H1 (cell line): ENCODE data around the gene GALK1. TPM values are rescaled to one million over a fixed set of nuclear protein-coding genes. Genes with fewer than 3 reads are reported as not detected.

Experiments
- EGR1 ChIP-seq: IDR thresholded peaks from 2 replicates; pipeline ENCODE4 v1.6.1; 2011; ENCODE audit warnings: low read depth, low read length, borderline replicate concordance
- polyA plus RNA-seq, 7 experiments: library from polyadenylated mRNA; depleted of rRNA in 3 of 7; stranded (reverse) in 5 of 7; unstranded in 2 of 7; fragments of >200 nt in 5 of 7; fragments of 200-250 nt in 2 of 7; gene quantifications; 1 replicate in 5 of 7; 2 replicates in 1 of 7; 4 replicates in 1 of 7; pipeline versions ENCODE4 v1.2.1 to v1.2.3, GENCODE V29; 2011 to 2013; ENCODE audit warnings: missing spikeins in 2 of 7, mixed read lengths in 2 of 7
- total RNA-seq: library from RNA; stranded (reverse); fragmentation: NEBNext Ultra II Directional; extraction: Animal tissue kit (Norgen Biotek cat#: 25700); gene quantifications from 2 replicates; pipeline ENCODE4 v1.2.1, GENCODE V29; 2021

The GALK1 gene
- total and polyA plus RNA-seq, 2 of the 8 experiments (the other 6 are each of a cell fraction or from before 2014, with no cell fraction given) = 34.1 to 47.9 TPM

DNA sequence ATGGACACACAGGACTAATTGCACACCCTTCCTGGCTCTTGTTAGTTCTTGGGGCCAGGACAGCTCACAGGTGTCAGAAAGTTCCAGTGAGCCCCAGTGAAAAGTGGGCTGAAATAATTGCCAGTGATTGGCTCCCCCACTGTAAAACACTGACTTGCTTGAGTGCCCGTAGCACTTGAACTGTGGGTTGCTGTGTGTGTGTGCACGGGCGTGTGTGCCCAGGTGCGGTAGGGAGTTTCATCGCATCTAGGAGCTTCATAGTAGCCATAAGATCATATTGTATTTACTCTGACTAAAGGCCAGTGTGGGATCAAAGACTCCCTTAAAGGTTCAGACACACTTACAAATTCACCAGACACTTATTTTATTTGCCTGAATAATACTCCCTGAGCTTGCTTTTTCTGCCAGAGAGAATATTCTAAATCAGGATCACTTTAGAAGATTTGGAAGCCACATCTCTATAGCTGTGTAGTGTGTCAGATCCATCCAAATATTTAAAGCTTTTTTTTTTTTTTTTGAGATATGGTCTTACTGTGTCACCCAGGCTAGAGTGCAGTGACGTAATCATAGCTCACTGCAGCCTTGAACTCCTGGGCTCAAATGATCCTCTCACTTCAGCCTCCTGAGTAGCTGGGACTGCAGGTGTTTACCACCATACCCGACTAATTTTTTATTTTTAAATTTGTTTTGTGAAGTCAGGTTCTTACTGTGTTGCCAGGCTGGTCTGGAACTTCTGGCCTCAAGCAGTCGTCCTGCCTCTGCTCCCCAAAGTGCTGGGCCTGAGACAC lies 31.0 kb upstream of the GALK1 start (continued):
- no peak for TF ChIP-seq EGR1
